KBM-7 (cell line): ENCODE results near the gene C1QC.
A peak's percentile ranks its signal among the peaks of the same experiment; 100 is the strongest.
"Not testable (repeated sequence)": the region's sequence is repeated elsewhere in the genome, so short reads cannot be mapped to it uniquely, and the experiment has no call there.

ENCODE experiments used
- DNase-seq: peaks from one replicate; pipeline ENCODE4 v3.0.0-alpha.2; 2015
- in situ Hi-C: fragments of 300-500 bp; cut with MboI; formaldehyde crosslinking; loops from 2 replicates; pipeline ENCODE4 v1.14.3; 2020; ENCODE audit warnings: low sequenced_read_pairs, low pct_unique_long_range_greater_than_20kb, mixed read lengths

The C1QC gene

DNA sequence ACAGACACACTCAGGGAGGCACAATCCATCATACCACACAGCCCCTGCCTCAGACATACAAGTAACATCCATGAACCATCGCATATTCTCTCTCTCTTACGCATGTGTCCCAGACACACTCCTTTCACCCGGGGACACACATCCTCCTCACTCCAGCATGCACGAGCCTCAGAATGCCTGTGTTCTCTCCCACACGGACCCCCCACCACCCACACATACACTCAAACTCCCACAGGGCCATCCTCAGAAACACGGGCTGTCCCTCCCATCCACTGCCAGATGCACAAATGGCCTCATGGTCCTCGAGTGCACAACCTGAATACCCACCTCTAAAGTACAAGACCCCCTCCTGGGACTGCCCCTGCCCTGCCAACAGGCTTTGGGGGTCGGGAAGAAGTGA is 2.2 kb upstream of the C1QC start:
- in situ Hi-C loops, result loop anchor here (10.0 kb wide), 1 partner anchor 226 kb away; no protein-coding TSS in a partner anchor
- no peak for DNase-seq

DNA sequence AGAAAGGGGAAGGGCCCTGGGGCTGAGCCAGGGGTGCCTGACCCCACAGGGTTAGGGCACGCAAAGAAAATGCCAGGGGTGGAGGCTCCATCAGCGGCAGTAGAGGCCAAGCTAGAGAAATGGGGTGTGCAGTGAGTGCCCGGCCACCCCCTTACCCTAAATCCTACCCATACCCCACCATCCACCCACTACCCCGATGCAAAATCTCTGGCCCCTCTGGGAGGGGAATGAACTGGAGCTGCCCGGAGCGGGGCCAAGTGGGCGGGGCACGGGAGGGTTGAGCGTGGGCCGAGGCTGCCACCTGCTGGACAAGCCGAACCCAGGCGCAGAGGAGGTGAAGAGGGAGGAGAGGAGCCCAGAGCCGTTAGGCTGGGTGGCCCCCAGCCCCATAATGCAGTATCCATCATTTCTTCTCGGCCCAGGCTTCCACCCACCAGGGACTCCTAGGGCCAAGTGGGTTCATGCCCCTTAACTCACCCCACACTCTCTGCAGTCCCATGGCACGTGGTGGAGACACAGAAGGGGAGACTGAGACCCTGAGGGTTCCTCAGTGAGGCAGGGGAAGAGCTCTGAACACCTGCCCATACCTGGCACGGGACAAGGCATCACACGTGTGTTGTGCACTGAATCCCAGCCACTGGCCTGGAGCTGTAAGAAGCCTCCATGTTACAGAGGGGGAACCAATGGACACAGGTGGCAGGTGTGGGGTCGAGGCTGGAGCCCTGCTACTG is 1.4 kb upstream of the C1QC start:
- in situ Hi-C loops, result loop anchor here (10.0 kb wide), 1 partner anchor 227 kb away; no protein-coding TSS in a partner anchor
- DNase-seq, result peak; percentile 71

DNA sequence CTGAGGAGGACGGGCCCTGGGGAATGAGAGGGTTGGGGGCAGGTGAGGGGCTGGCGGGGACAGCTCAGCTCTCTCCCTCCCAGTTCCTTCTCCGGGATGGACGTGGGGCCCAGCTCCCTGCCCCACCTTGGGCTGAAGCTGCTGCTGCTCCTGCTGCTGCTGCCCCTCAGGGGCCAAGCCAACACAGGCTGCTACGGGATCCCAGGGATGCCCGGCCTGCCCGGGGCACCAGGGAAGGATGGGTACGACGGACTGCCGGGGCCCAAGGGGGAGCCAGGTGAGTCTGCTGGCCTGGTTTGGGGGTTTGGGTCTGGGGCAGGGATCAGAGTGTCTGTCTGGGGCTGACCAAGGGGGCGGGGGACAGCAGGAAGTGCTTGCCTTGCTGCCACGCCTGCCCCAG is 495 bp downstream of the C1QC start:
- no peak for DNase-seq
- in situ Hi-C loops, result loop anchor here (10.0 kb wide), 1 partner anchor 229 kb away; no protein-coding TSS in a partner anchor

DNA sequence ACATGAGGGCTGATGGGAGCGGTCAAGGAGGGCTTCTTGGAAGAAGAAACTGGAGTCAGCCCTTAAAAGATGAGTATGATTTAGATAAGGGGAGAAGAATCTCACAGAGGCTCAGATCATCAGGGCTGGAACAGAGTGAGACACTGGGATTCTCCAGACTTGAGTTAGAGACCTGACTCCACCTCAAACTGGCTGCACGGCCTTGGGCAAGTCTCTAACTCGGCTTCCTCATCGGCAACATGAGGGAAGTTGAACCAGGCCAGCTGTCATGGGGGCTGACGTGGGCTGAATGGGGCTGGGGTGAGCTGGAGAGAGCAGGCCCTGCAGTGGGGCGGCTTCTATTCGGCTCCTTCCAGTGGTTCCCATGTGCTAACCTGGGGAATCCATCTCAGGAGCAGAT is 2.5 kb downstream of the C1QC start:
- in situ Hi-C loops, result loop anchor here (10.0 kb wide), 1 partner anchor 231 kb away; no protein-coding TSS in a partner anchor
- DNase-seq, result no peak

DNA sequence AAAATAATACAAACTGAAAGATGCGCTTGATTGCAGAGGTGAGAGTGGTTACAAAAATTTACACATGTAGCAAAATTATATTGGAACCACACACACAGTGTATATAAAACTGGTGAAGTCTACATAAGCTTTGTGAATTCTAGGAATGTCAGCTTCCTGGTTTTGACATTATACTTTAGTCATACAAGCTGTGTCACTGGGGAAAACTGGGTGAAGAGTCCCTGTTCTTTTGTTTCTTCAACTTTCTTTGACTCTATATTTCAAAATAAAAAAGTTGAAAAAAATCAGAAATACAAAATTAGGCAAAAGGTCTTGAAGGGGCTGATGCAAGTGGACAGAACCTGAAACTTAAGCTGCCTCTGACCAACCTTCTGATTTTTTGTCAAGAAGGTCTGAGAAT is 3.0 kb downstream of the C1QC start:
- DNase-seq, result no peak
- in situ Hi-C loops, result loop anchor here (10.0 kb wide), 1 partner anchor 232 kb away; no protein-coding TSS in a partner anchor

DNA sequence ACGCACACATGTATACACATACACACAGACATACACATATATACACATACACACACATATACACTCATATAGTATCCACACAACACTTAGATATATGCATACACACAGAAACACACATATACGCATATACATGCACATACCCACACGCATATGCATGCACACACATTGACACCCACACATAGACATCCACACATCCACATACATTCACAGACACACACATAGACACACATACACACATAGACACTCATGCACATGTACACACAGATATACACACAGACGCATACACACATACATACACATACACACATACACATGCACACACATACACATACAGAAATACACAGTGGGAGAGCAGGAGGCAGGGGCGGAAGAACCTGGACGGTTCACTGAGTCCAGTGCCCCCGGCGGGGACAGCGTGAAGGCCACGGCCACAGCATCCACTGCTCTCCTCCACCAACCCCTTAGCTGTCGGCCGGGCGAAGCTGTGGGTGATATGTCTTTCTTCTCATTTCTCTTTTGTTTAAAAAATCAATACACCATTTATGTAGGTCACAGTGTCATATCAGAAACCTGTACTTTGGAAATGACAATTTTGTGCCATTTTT is 6.8 kb downstream of the C1QC start:
- DNase-seq, result no peak
- in situ Hi-C loops, result no loop called here

DNA sequence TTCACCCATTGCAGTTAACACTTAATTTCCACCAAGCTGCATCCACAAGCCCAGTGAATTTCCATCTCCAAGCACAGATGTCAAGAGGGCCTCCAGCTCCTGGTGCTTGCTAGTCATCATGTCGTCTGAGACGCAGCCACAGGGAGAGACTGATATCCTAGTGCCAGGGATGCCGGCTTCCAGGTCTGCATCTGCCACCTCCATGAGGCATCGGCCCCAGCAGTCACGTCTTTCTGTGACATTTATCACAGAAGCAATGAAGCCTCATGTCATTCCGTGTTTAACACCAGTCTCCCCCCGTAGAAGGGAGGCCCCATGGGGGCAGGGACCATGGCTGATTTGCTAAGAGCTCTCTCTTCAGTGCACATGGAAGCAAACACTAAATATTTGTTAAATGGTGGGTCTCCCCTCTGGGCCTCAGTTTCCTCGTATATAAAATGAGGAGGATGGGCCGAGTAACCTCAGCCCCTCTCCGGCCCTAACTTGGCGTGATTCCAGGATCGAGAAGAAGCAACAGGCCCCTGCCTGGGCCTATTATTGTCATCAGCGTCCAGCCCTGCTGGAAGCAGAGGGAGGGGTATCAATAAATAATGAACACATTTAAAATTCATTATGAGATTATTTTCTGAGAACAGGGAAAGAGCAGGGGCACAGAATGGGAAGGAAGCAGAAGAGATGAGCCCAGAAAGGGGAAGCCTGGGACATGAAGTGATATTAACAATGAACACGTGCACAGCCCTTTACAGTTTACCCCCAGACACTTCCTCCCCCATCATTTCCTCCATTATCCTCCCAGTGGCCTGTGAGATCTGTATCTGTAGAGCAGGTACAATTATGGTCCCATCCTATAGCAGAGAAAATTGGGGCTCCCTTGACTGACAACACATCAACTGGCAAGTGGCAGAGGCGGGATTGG is 8.8 kb downstream of the C1QC start:
- in situ Hi-C loops, result no loop called here
- peak; percentile 52 for DNase-seq

DNA sequence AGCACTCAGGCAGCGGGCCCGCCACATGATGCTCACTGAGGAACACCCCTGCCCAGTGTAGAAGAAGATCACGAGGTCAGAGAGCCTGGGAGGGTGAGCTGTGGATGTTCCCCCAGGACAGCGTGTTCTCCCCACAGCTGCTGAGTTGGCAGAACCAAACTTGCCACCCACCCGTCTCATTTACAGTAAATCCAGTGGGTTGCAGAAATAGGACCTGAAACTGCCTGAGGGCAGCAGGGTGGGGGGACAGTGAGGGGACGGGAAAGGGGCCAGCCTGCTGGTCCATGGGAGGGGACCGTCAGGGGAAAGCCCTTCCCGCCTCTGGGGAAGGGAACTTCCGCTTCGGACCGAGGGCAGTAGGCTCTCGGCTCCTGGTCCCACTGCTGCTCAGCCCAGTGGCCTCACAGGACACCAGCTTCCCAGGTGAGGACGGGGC is 9.5 kb downstream of the C1QC start, which contains the start of gene C1QB:
Gene C1QB (plus strand): TSS at position 356 of the 436 bp plus-strand sequence. CDS start 6,227 bp downstream, outside the sequence.
- in situ Hi-C loops, result no loop called here
- DNase-seq, result no peak

DNA sequence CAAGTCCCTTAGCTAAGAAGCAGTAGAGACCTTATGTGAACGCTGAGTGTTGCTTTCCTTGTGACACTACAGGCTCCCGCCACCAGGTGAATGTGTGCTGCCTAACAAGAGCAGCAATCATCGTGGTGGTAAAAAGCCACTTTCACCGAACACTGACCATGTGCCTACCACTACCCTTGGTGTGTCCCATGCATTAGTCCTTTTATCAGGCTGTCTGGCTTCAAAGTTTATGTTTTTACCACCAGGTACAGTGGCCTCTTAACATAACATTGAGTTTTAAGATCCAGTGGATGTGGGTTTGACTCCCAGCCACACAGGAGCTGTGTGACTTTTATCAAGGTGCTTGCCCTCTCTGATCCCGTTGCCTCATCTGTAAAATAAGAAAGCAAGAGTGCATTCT is 11.3 kb downstream of the C1QC start:
- no peak for DNase-seq

DNA sequence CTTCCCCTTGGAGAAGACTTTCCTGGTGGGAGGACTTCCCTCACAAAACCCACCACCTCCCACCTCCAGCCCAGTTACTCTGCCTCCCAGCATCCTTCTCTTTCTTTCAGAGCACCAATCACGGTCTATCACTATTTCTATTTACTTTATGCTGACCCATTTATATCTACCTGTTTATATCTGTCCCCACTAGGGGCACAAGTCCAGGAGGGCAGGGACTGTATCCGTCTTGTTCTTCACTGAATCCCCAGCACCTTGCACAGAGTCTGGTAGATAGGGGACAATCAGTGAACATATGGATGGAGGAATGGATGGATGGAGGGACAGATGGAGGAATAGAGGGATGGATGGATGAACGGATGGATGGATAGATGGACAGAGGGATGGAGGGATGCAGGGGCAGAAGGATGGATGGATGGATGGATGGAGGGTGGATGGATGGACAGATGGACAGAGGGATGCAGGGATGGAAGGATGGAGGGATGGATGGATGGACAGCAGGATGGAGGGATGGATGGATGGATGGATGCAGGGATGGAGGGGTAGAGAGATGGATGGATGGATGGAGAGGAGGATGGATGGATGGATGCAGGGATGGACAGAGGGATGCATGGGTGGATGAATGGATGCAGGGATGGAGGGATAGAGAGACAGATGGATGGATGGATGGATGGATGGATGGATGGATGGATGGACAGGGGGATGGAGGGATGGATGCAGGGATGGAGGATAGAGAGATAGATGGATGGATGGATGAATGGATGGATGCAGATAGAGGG is 15.1 kb downstream of the C1QC start:
- in situ Hi-C loops, result no loop called here

More for the DNA sequence above, 11.3 kb downstream of the C1QC start:
- in situ Hi-C loops, result no loop called here

DNA sequence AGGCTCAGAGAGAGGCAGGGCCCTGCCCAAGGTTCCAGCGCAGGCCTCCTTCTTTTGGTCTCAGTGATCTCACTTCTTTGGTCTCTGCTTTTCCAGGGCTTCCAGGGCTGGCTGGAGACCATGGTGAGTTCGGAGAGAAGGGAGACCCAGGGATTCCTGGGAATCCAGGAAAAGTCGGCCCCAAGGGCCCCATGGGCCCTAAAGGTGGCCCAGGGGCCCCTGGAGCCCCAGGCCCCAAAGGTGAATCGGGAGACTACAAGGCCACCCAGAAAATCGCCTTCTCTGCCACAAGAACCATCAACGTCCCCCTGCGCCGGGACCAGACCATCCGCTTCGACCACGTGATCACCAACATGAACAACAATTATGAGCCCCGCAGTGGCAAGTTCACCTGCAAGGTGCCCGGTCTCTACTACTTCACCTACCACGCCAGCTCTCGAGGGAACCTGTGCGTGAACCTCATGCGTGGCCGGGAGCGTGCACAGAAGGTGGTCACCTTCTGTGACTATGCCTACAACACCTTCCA is 17.3 kb downstream of the C1QC start:
- no peak for DNase-seq
- in situ Hi-C loops, result no loop called here

More for the DNA sequence above, 15.1 kb downstream of the C1QC start:
- DNase-seq, result no peak

DNA sequence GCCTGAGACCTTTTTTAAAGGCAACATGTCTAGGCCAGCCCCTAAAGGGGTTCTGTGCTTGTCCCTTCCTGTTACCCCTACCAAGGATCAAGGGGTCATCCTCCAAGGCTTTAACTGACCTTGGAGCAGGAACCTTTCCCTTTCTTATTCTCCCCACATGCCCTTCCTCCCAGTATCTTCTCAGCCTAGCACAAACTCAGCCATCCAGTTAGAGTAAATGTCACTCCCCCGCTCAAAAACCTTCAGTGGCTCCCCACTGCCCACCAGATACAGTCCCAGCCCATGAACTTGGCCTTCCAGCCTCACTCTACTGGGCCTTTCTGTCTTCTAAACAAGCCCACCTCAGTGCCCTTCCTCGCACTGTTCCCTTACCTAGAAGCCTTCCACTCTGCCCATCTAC is 18.4 kb downstream of the C1QC start:
- in situ Hi-C loops, result no loop called here
- no peak for DNase-seq

DNA sequence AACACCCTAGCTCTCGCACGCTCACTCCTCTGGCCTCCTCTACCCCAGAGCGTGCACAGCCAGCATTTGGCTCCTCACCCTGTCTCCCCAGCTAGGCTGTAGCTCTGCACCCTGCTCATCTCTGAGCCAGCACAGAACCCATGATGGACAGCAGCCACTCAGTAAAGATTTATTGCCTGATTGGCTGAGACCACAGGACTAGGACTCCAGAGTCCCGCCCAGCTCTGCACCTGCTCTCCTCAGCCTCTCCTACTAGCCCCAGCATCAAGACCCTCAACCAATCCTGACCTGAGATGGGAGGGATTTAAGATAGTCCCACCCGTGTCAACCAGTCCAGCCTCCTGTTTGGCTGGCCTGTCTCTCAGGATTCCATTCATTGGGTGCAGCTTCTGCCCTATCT is 18.9 kb downstream of the C1QC start:
- in situ Hi-C loops, result no loop called here
- DNase-seq, result peak; percentile 26

DNA sequence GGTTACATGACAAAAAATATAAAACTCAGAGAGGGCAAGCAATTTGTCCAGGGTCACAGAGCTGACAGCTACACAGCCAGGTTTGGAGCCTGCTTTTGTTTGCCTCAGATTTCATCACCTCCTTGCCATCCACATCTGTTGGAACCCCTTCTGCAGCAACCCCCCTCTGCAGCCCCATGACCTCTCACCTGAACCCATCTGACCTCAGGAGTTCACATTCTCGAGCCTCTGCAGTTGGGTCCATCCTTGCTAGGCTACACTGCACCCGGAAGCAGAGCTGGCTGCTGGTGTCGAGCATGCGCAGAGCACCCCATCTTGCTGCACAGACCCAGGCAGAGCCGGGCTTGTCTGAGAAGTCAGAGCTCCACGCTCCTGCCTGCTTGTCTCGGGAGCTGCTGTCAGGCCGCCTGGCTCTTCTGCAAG is 19.6 kb downstream of the C1QC start:
- in situ Hi-C loops, result no loop called here
- DNase-seq, result no peak

DNA sequence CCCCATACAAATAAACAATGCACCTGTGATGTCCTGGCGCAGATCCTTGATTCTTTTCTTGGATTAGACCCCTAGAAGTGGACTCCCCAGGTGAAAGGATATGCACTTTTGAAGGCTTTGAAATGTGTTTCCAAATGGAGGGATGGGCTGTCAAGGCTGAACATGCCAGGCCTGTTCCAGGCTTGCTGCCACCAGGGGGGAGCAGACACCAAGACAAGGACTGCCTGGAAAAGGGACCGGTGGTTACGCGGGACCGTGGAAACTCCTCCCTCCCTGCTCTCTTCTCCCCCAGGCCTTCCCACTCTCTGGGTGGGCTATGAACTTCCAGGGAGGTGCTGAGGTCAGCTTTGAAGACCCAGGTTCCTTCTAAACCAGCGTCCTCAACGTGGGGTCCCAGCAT is 22.3 kb downstream of the C1QC start:
- peak; percentile 18 for DNase-seq
- in situ Hi-C loops, result no loop called here

DNA sequence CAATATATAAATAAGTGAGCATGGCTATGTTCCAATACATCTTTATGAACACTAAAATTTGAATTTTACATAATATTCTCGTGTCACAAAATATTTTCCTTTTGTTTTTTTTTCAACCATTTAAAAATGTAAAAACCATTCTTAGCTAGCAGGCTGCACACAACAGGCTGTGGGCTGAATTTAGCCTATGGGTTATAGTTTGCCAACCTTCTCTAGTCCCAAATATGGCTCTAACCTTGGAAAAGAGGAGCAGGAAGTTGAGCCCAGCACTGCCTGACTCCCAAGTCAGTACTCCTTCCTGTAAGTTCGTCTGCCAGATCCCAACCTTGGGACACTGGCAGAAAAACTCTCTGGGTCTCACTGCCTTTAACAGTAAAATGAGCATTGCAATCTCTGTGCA is 23.0 kb downstream of the C1QC start:
- in situ Hi-C loops, result no loop called here
- DNase-seq, result no peak

DNA sequence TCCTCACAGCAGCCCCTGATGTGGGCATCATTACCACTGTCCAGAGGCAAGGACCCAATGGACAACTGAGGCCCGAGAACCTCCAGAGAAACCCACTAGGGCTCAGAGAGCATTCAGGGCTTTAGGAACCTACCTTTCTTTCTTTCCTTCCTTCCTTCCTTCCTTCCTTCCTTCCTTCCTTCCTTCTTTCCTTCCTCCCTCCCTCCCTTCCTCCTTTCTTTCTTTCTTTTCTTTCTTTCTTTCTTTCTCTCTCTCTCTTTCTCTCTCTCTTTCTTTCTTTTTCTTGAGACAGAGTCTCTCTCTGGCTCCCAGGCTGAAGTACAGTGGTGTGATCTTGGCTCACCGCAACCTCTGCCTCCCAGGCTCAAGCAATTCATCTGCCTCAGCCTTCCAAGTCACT is 25.4 kb downstream of the C1QC start:
- DNase-seq, in situ Hi-C loops: not testable (repeated sequence)

DNA sequence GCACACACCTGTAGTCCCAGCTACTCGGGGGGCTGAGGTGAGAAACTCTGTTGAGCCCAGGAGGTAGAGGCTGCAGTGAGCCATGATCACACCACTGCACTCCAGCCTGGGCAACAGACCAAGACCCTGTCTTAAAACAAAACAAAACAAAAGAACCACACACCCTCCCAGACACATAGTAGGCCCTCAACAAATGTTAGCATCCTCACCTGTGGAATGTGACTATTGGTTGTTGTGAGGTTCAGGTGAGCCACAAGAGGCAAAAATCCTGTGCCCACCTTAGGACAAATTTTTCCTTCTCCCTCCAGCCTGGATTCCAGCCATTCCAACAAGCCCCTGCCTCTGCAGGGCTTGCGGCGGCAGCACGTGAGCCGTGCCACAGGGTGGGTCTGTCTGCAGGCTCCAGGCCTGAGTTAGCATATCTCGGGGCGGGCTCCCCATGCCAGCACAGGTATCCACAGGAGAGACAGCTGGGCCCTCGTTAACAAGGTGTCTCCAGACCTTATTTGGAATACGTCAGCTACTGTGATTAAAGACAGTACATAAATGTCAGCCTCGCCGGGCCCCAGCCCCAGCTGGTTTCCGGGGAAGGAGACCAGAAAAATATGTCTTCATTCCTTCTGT is 27.0 kb downstream of the C1QC start:
- no peak for DNase-seq
- in situ Hi-C loops, result no loop called here
